ENCODE results near the gene RBMS1.
"Not testable (repeated sequence)": the region's sequence is repeated elsewhere in the genome, so short reads cannot be mapped to it uniquely, and the experiment has no call there.

RBMS1 gene

DNA sequence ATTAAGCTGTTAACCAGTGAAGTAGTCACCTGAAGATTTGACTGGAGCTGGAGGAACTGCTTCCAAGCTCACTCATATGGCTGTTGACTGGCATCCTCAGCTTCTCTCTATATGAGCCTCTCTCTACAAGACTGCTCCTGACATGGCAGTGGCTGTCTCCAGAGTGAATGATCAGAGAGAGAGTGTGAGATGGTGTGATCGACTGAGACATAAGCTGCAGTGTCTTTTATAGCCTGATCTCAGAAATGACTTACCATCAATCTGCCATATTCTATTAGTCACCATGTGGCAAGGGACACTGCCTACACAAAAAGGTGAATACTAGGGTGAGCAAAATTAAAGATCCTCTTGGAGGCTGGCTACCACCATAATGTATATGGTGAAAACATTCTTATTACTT lies 7.8 kb upstream of the RBMS1 start:
- DNase-seq = no peak

- no peak for DNase-seq
Observed at GRCh38 chr2:160499865-160500264, 6.3 kb upstream of the RBMS1 start.

DNA sequence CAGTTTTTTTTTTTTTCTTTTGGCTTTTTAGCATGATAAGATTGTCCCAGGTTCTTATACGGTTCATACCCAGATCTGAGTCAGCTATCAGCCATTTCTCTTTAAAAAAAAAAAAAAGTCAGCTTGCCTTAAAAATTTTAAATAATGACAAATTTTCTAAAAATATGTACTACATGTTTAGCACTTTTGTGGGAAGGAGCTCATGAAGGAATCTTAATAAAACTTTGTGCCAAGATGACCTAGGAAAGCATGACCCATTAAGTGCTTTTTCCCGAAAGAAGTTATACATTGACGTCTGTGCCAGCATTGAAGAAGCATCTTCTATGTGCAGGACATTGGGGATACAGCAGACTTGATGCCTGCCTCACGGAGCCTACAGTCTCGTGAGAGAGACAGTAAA lies 4.5 kb upstream of the RBMS1 start:
- no peak for DNase-seq

DNA sequence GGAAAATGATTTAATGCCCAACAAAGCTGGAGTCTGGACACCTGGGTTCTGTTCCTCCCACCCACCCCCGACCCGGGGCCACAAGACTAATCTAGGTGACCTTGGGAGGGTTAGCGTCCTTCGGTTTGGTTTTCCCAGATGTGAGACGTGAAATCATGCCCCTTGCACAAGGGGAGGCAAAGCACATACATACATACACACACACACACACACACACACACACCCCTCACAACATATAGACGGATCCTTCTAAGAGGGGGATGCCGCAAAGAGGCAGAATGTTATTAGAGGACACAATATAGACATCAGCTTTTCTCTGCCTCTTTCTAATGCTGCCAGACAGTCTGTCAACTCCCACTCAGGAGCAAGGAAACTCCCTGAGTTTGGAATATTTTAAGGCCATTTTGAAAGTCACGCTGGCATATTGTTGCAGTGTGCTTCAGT lies 616 bp upstream of the RBMS1 start:
- no peak for DNase-seq

- DNase-seq = no peak
Observed at GRCh38 chr2:160492401-160493226, 993 bp downstream of the RBMS1 start.

DNA sequence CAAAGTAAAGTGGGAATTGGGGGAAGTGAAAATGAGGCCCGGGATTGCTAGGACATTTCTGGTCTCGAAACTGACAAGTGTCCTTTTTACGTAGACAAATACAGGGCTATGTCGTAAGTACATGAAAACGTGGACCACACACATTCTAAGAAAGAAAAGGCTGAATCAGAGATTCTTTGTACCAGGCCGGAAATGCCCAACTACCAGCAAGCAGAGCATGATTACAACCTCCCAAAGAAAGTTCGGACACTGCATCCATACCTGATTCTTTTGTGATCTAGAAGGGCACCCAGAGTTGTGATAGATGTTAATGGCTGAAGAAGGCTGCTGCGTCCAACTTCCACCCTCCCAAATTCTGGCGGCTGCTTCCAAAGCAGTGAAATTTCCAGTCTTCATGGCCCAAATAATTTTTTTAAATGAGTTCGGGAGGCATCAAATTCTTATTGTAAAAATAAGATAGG lies 1.7 kb downstream of the RBMS1 start:
- DNase-seq = no peak

DNA sequence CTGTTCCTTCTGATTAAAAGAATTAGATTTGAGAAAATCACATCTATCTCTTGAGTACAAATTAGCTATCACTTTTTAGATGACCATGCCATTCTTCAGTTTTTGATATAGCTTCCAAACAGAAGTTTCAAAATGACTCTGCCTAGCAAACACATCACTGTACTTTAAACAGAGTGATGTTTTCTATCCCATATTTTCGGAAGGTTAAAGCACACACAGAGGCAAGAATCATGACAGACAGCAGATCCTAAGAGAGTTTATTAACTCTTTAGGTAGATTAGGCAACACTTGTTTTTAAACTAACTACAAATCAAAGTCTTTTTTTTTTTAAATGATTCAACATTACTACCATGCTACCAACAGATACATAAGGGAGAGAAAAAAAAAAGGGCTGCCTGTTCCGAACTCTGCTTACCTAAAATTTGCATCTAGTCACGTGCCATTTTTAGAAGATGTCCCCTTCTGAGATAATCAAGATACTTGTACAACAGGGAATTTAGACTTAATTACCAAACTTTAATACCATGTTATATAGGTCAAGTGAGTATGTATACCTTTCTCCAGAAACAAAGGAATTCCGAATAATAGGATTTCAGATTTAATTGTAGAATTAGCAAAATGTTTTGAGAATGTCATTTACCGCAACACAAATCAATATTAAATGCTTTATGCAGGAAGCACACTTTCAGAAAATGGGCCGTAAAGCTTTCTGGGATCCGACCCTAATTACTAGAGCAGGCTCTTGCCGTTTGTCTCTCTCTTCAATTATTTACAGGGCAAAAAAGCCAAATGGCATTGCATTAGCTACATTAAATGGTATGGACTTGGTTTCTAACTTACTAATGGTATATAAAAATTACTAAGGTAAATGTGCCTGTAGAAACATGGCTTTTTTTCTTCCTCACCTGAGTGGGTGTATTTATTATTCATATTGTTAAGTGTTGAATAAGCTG lies 2.6 kb downstream of the RBMS1 start:
- DNase-seq = no peak

- no peak for DNase-seq
Observed at GRCh38 chr2:160489111-160489510, 4.5 kb downstream of the RBMS1 start.

GRCh38 chr2:160488289-160488688 lies 5.3 kb downstream of the RBMS1 start:
- DNase-seq = not testable (repeated sequence)

DNA sequence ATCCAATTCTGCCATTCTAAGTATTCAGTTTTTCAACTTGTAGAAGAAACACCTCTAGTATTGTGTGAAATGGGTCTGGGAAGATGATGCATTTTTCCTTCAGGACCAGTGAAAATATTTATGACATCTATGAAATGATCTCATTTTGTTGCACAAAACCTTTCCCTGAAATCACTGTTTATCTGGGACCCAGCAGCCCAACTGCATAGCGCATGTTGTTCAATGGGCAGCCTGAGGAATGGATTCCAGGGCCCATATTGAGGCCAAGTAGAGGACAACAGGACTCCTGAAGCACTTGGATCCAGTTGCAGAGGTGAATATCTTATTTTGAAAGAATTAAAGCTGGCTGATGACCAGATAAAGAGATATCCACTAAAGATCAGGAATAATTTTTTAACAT lies 7.3 kb downstream of the RBMS1 start:
- DNase-seq = no peak

- no peak for DNase-seq
Observed at GRCh38 chr2:160484859-160485520, 8.6 kb downstream of the RBMS1 start.

DNA sequence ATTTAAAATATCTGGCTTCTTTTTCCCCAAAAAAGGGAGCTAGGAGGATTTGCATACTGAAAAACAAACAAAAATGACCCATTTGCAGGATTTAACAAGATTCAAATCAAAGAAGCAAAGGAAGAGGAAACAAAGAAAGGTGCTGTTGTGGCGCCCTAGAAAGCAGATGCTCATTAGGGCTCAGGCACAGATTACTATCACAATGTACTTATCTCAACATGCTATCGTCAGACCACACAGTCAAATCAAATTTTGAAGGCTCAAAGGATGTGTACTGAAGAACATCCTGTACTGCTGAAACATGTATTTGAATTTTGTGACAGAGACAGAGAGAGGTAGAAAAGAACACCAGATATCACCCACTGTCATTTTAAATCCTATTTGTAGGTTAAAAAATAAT lies 10.9 kb downstream of the RBMS1 start:
- DNase-seq = no peak

- no peak for DNase-seq
Observed at GRCh38 chr2:160479269-160479668, 14.3 kb downstream of the RBMS1 start.

- no peak for DNase-seq
Observed at GRCh38 chr2:160478660-160479059, 14.9 kb downstream of the RBMS1 start.

GRCh38 chr2:160477032-160477431 lies 16.6 kb downstream of the RBMS1 start:
- DNase-seq = no peak

GRCh38 chr2:160474891-160475787 lies 18.5 kb downstream of the RBMS1 start:
- no peak for DNase-seq

DNA sequence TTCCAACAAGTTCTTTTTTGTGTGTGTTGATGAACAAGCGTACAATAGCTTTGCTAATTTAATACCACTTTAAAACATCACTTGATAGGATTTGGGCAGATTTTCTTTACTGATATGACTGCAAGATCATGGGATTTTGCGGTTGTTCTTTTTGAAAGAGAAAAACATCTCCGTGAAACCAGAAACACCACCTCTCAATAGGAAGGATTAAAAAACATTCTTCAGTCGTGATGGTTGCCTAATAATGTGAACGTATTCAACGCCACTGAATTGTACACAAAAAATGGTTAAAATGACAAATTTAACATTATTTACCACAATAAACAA lies 19.3 kb downstream of the RBMS1 start:
- DNase-seq = no peak

GRCh38 chr2:160473468-160474318 lies 19.9 kb downstream of the RBMS1 start:
- no peak for DNase-seq

GRCh38 chr2:160472839-160473251 lies 20.8 kb downstream of the RBMS1 start:
- DNase-seq = no peak

- DNase-seq = no peak
Observed at GRCh38 chr2:160471950-160472349, 21.7 kb downstream of the RBMS1 start.

- DNase-seq = no peak
Observed at GRCh38 chr2:160469621-160470204, 23.9 kb downstream of the RBMS1 start.

Measured in GF-D8 (cell line).